GF-D8 (cell line): Measurements from ENCODE around the gene LINGO1.

Experiments used
- DNase-seq: peaks from one replicate; lab custom pipeline; 2025; lab: John Stamatoyannopoulos, UW

Gene LINGO1

DNA sequence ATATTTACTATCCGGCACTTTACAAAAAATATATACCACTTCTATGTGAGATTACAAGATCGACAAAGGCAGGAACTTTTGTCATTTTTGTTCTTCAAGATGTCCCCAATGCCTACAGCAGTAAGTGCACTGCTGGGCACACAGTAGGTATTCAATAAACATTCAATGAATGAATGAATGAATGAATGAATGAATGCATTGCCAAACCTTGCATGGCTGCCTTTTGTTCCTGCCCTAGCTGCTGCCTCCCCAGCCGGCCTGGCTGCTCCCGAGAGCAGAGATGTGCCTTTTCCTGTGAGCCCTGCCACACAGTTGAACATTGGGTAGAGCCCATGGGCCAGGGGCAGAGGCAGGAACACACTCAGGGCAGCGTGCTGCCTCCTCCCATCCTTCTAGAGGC is 37.5 kb downstream of the LINGO1 start:
- no peak for DNase-seq

DNA sequence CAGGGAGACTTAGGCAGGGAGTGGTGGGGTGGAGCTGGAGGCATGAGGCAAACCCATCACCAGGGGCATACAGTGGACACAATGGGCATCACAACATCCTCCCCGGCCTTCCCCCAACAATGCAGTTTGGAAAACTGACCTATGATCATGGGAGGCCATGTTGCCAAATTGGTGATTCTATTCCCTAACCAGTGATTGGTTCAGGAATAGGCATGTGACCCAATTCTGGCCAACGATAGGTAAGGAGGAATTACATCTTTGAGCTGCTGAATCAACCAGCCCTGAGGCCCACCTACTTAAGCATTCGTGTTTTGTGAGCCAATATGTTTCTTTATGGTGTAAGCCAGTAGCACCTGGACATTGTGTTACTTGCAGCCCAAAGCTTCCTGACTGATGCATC is 40.0 kb downstream of the LINGO1 start:
- no peak for DNase-seq

DNA sequence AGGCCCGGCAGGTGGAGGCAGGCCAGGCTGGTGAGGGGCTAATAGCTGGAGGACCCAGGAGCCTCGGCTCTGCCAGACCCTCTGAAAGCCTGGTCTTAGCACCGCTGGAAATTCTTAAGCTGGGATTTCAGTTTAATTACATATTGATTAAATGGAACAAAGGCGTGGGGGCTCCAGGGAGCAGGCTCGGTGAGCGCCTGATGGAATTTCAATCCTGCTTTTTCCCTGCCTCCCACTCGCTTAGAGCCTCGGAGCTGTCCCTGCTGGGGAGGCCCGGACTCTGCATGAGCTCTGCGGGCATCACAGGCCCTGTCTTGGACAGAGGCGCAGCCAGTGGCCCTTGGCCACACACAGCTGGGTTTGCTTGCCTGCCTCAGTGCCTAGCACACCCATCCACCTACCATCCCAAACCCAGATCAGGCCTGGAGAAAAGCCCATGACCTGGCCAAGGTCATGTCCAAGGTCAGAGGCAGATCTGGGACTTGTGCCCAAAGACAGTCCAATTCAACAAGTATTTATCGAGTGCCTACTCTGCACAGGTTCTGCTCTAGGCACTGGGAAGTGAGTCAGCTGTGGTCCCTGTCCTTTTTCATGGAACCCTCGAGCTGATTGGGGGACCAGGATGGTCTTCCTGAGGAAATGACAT is 40.6 kb downstream of the LINGO1 start:
- no peak for DNase-seq

DNA sequence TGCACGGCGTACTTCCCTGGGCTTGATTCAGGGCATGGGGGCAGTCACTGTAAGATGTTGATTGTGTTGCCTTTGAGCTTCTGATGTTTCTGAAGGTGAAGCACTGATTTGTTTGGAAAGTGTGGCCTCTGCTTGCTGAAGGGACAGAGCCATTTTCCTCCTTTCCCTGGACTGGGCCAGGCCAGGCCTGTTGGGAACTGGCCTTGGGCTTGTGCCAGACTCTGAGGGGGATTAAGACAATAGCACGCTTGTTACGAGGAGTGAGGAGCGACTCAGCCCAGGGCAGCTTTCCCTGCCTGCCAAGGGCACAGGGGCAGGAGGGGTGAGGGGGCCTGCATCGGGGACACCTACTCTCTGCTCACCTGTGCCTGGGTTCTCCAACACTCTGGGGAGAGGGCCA is 42.9 kb downstream of the LINGO1 start:
- DNase-seq: no peak

DNA sequence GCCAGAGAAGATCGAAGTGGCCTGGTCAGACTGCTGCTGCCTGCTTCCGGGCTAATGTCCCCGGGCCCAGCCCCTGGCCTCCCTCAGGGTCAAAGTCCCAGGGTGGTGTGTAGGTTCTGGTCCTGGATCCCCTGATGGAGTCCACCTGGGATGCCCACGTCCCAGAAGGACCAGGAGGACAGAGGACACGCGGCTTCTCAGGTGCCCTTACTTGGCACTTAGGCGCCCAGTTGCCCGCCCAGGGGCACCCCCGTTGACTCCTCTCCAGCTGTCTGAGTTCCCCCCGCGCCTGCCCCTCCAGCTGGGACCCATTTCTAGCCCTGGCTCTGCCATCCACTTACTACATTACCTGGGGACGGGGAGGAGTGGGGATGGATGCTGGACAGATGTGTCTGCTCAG is 44.6 kb downstream of the LINGO1 start:
- DNase-seq: no peak

DNA sequence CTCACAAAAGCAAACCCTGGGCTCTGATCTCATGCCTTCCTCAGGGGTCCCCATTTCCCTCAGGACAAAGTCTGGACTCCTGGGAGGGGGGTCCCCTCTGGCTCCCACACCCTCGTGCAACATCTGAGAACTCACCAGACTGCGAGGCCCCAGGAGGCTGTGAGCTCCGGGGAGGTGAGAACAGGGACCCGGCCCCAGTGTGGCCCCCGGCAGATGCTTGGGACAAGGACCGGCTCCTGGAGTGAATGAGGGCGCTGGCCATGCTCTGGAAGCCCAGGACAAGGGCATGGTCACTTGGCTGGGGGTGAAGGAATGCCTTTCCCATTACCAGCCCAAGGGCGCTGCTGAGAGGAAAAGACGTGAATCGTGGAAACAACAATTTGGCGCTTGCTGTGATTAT is 48.0 kb downstream of the LINGO1 start:
- no peak for DNase-seq

DNA sequence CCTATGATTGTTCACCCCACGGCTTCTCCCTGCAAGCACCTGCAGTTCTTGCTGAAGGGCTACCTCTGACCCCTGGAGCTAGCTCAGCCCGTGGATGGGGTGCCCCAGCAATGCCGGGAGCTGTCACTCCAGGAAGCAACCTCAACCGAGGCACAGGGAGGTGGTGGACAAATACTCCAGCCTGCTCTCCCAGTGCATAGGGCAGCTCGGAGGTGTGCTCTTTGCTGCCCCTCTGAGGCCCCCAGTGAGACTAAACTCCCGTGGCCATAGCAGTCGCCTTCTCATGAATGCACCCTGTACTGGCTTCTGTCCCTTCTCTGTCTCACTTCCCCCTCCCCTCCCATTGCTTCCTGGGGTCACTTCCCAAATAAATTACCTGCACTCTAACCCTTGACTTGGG is 48.5 kb downstream of the LINGO1 start:
- no peak for DNase-seq

DNA sequence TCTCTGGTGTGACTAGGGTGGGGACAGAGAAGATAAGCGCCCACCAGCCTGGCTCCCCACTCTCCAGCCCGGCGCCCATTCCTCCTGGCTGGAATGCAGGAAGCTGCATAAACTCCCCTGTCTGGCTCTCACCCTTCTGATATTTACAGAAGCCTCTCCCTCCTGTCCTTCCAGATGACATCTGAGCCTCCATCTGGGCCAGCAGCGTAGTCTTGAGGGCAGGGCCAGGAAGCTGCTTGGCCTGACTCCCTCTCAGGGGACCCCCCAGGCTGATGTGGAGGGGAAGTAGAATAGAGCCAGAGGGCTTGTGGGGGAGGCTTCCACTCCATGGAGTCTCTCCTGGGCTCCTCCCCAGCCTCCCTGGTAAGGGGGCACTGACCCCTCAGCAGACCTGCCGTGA is 49.9 kb downstream of the LINGO1 start:
- no peak for DNase-seq

DNA sequence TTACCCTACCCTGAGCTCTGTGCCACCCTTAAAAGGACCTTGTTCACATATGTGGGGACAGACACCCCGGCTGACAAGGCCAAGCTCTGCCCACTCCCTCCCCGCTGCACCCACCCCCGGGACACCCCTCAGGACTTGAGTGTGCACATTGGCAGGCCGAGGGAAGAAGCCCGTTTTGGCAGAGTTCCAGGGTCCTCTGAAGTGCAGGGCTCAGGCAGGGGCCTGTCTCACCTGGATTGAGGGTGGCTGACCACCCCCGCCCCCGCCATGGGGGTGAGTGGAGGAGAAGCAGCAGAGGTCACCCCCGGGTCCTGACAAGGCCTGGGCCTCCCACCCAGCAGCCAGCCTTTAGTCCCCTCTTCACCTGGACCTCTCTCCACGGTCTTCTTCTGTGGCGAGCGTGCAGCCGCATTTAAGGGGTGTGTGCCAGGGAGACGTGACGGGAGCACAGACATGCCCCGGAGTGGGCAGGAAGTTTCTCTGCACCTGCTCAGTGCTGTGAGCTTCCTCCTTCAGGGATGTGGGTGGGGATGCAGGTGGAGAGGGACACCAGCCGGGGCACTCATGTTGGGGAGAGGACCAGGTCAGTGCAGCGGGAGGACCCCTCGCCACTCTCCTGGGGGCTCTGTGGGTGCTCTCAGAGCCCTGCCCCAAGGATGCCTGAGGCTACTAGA is 50.7 kb downstream of the LINGO1 start:
- DNase-seq: no peak

DNA sequence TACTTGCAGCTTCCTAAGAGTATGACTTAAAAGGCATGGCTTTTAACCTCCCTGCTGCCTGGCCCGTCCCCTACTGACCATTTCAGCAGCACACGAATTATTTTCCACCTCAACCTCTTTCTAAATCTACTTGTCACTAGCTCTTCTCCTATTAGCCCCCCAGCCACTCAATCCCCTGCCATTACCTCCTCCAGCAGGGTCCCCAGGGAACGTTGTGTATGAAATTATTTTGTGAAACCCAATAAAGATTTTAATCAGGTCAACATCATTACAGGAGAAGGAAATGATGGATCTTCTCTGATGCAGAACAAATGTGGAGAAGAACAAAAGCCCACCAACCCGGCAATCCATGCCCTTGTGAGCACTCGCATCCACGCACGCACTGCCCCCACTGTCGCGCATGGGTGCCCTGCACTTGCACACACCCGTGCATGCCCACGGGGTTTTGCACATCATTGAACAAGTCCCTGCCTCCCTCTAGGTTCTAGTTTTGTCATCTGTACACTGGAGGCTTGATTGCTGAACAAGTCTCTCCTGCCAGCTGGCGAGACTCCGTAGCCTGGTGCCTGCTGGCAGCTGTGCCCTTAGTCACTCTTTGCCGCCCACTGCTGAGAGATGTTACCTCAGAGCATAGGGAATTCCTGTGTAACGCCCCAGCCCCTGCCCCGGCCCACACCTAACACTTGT is 51.6 kb downstream of the LINGO1 start:
- DNase-seq: no peak

DNA sequence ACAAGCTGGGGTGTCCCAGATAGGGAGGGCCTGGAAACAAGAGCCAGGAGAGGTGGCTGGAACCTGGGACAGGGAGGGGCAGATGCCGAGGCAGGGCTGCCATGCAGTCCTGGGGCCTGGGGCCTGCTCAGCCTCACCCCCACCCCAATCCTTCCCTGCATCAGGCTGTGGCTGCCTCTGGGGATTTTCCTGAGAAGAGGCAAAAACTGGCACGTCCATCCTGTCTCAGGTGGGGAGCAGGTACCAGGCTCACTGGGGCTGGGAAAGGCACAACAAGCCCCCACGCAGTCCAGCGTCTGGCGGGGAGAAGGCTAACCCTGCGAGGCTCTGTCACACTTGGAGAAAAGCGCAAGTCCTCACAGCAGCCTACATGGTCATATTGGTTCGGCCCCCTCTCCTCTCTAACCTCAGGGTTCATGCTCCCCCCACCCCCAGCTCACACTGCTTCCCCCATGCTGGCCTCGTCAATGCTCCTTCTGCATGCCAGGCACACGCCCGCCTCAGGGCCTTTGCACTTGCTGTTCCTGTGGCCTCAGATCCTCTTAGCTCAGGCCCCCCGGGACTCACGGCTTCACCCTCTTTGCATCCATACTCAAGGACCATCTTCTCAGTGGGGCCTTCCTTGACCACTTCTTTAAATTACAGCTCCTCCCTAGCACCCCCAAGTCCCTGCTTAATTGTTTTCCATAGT is 53.1 kb downstream of the LINGO1 start:
- no peak for DNase-seq

DNA sequence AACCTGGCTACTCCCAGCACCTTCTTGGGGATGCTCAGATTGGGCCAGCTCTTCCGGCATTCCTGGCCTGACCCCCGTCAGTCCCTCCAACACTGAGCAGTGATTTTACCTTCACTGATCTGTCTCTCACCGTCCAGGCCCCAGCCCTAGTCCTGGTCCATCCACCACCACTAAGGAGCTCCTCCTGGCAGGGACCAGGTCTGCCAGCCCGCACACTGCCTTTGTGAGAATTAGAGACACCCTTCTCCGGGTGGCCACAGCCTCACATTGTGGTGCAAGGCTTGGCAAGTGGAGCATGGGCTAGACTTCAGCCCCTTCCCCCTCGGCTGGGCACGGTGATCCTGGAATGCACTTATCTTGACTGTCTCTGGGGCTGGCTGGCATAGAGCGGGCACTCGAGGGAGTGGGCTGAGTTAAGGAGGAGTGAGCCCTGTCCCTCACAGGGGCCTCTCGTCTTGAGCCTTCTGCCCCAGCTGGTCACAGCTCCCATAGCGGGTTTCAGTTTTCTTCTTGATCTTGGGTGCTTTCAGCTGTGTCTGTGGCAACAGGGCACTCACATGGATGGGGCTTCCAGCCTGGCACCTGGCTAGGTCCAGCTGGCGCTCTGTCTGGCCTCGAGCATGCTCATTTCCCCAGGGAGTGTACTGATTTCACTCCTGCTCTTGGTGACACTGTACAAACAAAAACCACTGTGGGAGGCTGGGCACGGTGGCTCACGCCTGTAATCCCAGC is 53.9 kb downstream of the LINGO1 start:
- DNase-seq: no peak

DNA sequence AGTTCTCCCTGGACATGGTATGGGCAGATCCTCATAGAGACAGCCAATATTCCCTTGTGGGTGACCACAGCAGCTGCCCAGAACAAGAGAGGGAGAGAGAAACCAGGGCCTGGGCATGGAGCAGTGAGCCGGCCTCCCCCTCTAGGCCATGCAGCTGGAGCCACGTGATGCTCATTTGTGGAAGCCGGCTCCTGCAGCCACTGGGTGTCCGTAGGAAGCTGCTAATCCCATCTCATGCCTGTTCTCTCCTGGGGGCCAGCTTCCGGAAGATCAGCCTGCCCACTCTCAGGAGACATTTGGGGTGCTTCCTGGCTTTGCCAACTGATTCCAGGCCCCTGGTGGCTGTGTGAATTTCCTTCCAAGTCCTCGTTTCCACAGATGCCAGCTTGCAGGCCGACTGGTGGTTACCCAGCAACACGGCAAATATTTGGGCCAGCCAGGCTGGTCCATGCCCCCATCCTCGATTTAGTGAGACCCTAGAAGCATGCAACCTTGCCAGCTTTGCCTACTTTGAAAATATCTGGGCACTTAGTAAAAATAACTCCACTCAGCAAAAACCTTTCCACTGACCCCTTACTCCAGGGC is 55.3 kb downstream of the LINGO1 start:
- no peak for DNase-seq

DNA sequence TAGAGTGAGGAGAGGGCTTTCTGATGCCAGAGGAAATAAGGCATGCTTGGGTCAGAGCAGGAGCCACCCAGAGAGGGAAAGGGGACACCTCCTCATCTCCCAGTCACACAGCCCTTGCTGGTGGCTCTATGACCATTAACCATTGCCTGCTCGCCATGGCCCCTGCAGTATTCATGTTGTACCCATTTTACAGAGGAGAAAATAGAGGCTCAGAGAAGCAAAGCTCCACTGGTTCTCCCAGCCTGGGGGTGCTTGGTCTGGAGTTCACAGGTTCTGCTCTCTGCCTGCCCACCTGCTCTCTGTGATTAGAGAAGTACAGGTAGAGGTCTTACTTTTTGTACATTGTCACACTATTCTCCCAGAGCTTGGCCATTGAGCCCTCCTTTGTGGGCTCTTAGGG is 56.2 kb downstream of the LINGO1 start:
- no peak for DNase-seq

DNA sequence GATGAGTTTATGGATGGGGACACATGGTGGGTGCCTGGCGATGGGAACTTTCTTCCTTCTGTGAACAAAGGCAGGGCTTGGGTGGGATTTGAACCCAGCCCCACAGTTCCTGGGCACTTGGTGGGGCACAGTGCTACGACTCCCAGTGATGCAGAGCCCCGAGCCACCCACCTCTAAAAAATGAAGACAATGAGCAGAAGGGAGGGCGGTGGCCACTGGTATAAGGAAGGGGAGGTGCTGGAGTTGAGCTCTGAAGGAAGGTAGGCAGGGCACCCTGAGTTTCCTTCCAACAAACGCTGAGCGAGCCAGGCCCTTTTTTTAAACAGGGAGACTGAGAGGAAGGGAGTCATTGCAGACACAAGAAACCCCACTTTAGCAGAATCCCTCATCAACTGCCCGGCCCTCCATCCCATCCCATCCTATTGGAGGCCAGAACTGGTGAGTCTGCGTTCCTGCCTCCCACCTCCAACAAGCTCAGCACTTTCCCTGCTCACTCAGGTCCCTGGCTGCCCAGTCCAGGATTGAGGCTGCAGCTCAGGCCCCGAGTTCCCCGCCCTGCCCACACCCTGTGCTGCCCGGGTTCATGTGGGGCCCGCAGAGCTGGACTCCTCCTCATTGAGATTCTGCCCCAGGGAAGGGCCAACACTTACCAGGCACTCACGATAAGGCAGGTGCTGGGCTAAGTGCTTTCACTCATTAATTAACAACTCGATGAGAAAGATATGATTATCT is 57.3 kb downstream of the LINGO1 start:
- DNase-seq: no peak

DNA sequence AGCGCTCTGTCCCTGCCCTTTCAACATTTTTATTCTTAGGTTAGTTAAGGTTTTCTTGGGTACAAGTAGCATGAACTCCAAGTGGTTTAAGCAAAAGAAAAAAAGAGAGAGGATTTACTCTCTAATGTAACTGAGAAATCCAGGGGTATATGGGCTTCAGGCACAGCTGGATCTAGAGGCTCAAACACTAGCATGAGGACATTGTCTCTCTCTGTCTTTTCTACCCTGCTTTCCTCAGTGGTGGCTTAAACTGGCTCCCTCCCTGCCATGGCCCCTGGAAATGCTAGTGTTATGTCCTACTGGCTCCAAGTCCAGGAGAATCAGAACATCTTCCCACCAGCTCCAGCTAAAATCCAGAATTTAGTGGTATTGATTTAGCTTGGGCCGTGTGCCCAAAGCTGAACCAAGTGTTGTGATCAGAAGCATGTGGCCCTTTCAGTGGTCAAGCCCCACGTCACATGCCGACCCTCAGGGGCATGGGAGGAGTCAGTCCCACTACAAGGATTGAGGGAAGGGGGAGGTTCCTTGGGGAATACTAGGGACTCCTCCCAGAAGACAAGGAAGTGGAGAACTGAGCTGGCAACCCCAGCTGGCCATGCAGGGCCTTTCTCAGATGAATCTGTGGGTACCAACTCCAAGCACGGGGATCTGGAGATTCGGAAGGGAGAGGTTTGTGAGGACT is 58.0 kb downstream of the LINGO1 start:
- no peak for DNase-seq

DNA sequence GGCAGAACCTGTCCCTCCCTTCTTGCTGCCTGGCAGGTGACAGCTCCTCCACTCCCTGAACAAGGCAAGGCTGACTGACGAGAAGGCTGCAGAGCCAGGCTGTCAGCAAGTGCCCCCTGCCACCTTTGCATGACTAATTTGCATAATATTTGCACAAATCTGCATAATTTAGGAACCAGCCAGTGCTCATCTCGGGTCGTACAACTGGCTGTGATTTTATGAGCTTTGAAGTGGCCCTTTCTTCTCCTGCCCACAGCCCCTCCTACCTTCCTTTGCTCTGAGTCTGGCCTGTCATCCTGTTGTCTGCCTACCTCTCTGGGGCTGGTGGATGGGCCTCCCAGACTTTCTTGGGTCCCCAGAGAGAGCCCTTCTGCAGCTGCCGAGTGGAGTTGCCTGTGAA is 58.9 kb downstream of the LINGO1 start:
- no peak for DNase-seq

DNA sequence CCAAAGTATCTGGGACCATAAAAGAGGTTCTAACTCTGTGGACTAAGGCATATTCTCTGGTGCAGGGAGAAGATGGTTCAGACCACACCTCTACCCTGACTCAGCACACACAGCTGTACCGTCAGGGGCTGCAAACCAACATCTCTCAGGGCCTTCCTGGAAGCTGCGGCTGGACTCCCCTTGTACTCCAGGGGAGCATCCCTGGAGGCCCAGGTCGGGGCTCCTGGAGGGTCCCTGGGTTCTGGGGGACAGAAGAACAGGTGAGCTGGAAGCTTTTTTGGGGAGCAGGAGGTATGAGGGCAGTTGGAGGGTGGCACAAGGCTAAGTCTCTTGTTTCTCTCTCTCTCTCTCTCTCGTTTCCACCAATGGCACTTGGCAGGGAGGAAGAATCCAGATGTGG is 60.5 kb downstream of the LINGO1 start:
- no peak for DNase-seq

DNA sequence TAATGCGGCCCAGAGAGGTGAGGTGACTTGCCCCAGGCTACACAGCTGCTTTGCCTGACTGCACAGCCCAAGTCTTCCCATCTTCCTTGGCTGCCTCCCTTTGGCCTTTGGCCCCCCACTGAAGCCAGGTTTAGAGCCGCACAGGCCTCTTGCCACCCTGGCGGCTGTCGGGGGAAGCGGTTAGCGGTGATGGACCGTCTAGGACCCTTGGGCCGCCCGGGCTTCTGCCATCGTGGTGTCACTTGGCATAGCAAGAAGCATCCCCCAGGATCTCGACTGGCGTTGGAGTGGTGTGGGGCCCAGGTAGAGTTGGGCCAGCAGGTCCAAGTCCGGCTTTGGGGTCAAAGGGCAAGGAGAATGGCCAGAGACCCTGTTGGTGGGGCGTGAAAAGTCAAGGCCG is 61.0 kb downstream of the LINGO1 start:
- no peak for DNase-seq

DNA sequence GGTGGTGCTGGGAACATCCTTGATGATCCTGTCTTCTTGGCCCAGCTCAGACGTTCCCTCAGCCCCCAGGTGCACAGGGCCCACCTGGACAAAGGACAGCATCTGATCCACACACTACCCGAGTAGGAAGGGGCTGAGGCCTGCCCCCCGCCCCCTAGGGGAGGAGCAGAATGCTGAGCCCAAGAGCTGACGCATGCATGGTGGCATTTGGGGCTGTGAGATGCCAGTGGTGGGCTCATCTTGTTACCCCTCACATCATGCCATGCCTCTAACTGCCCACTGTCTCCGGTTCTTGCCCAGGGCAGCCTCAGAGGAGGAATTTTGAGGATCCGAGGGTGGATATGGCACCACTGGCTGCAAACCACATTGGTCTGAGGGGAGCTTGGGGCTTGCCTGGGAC is 61.5 kb downstream of the LINGO1 start:
- no peak for DNase-seq

DNA sequence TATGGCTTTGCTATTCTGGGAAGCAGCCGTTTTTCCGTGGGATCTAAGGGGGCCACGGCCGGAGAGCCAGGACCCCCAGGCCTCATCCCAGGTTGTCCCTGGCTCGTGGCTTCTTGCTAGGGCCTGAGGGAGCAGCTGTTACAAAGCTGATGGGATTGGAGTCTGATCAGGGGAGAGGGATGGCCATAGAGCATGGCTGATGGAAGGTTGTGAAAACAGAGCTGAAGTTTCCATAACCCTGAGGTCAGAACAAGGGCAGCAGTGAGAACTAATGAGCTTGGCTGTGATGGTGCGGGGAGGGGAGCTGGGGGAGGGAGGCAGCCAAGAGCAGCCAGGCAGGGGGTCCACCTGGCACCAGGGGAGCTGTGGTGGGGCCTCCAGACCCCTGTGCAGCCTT is 63.0 kb downstream of the LINGO1 start:
- no peak for DNase-seq
